Erythroblast (primary cell): ENCODE results near the gene NTN1.

Source experiments
- GATA1 ChIP-seq: IDR thresholded peaks from 2 replicates; pipeline ENCODE4 v1.6.1; 2011; ENCODE audit warnings: low read depth, mild to moderate bottlenecking, control low read depth, low read length, moderate library complexity
- POLR2A ChIP-seq: IDR thresholded peaks from 2 replicates; pipeline ENCODE4 v1.6.1; 2011; ENCODE audit warnings: mild to moderate bottlenecking, low read length

GRCh38 chr17:9218911-9219310 is 197.6 kb downstream of the NTN1 start:
- TF ChIP-seq POLR2A (no peak), GATA1 (no peak)
